Esophagus muscularis mucosa (tissue), 4 donors: ENCODE data around the gene ZFP36L1. TPM values are rescaled to one million over a fixed set of nuclear protein-coding genes. Genes with fewer than 3 reads are reported as not detected.

Experiments used
- DNase-seq: peaks from one replicate; pipeline ENCODE4 v3.0.0-alpha.2; 2017; ENCODE audit errors: extremely low spot score
- H3K27ac ChIP-seq, 4 donors: fragments of 200-600 bp; sonication (generic); replicated peaks in 1 of 4; 1 replicate in 3 of 4; 2 replicates in 1 of 4; pipeline ENCODE4 v1.5.1; 2016 to 2019; ENCODE audit warnings: mild to moderate bottlenecking in 1 of 4
- H3K27me3 ChIP-seq, 4 donors: fragments of 200-600 bp; sonication (generic); one replicate each; pipeline versions ENCODE4 v1.5.1 to v1.6.0; 2016 to 2019
- H3K36me3 ChIP-seq, 4 donors: fragments of 200-600 bp; sonication (generic); one replicate each; pipeline ENCODE4 v1.5.1; 2016 to 2019
- H3K4me1 ChIP-seq, 4 donors: fragments of 200-600 bp; sonication (generic); one replicate each; pipeline ENCODE4 v1.5.1; 2016 to 2019
- H3K4me3 ChIP-seq, 4 donors: fragments of 200-600 bp; sonication (generic); 1 replicate in 2 of 4; 2 replicates in 2 of 4; pipeline ENCODE4 v1.5.1; 2016 to 2019; ENCODE audit warnings: mild to moderate bottlenecking in 4 of 4, moderate library complexity in 1 of 4
- H3K9me3 ChIP-seq, 4 donors: fragments of 200-600 bp; sonication (generic); 1 replicate in 3 of 4; 2 replicates in 1 of 4; pipeline ENCODE4 v1.5.1; 2016 to 2019
- EP300 ChIP-seq: sonication (generic); formaldehyde crosslinking; IDR thresholded peaks from one replicate; pipeline ENCODE4 v1.6.1; 2017; ENCODE audit warnings: antibody characterized with exemption
- POLR2A ChIP-seq: fragments of 450-650 bp; IDR thresholded peaks from one replicate; pipeline ENCODE4 v1.6.1; 2017; ENCODE audit warnings: antibody characterized with exemption, moderate library complexity, mild to moderate bottlenecking, low read depth
- POLR2AphosphoS5 ChIP-seq, 2 donors: sonication (generic); formaldehyde crosslinking; IDR thresholded peaks; one replicate each; pipeline ENCODE4 v1.6.1; 2017; ENCODE audit warnings: antibody characterized with exemption in 2 of 2
- WGBS: methylation state at CpG from one replicate; pipeline ENCODE4 v1.1.5; 2018; 5-methylcytosine and 5-hydroxymethylcytosine counted together
- intact Hi-C: fragments of 100-400 bp; cut with DNase I; formaldehyde crosslinking; loops from one replicate; pipeline ENCODE4 v1.15.1; 2023
- total RNA-seq, 4 donors: library from RNA; depleted of rRNA; stranded (reverse); fragments of >200 nt; gene quantifications; one replicate each; pipeline versions ENCODE4 v1.1.0 to v1.2.1, GENCODE V29; 2016
- TF ChIP-seq, protein P1 (sequence below), 3 experiments: fragments of 200-600 bp in 2 of 3; fragments of 450-650 bp in 1 of 3; sonication (generic) in 2 of 3; IDR thresholded peaks; one replicate each; pipeline ENCODE4 v1.5.1; 2017 to 2019; ENCODE audit warnings: antibody characterized with exemption in 3 of 3, mild to moderate bottlenecking in 2 of 3, moderate library complexity in 1 of 3

ZFP36L1 gene
- total RNA-seq, 4 donors from 2014 or later, result 191 to 704 (median 444) TPM

- Histone ChIP-seq H3K27ac (no peak overlapping the region), H3K9me3 (peaks cover 0 to 5% (median 0%) of the 10 kb centered on the region in 4 donors), H3K4me3 (no peak overlapping the region), H3K27me3 (no peaks in the 10 kb centered on the region), H3K36me3 (no peaks in the 10 kb centered on the region), H3K4me1 (peaks cover 38 to 55% (median 43%) of the 10 kb centered on the region in 4 donors)
- intact Hi-C loops, result loop anchor here (5.0 kb wide), 1 partner anchor 88 kb away; no protein-coding TSS in a partner anchor
- no peak for DNase-seq
- TF ChIP-seq, protein P1, sequence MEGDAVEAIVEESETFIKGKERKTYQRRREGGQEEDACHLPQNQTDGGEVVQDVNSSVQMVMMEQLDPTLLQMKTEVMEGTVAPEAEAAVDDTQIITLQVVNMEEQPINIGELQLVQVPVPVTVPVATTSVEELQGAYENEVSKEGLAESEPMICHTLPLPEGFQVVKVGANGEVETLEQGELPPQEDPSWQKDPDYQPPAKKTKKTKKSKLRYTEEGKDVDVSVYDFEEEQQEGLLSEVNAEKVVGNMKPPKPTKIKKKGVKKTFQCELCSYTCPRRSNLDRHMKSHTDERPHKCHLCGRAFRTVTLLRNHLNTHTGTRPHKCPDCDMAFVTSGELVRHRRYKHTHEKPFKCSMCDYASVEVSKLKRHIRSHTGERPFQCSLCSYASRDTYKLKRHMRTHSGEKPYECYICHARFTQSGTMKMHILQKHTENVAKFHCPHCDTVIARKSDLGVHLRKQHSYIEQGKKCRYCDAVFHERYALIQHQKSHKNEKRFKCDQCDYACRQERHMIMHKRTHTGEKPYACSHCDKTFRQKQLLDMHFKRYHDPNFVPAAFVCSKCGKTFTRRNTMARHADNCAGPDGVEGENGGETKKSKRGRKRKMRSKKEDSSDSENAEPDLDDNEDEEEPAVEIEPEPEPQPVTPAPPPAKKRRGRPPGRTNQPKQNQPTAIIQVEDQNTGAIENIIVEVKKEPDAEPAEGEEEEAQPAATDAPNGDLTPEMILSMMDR (IDR thresholded peaks at IDR 0.05), result no peak
- TF ChIP-seq POLR2A (no peak), EP300 (no peak), POLR2AphosphoS5 (IDR thresholded peaks at IDR 0.05) (no peak)
- 87% methylated on average over 6 of the region's 6 CpGs for WGBS
Observed at GRCh38 chr14:68775614-68776126, 17.2 kb downstream of the ZFP36L1 start.

GRCh38 chr14:68774771-68775613, 17.9 kb downstream of the ZFP36L1 start:
- H3K4me3 ChIP-seq, result no peak overlapping the region
- H3K27me3 ChIP-seq, result no peaks in the 10 kb centered on the region
- no peaks in the 10 kb centered on the region for H3K36me3 ChIP-seq
- peaks cover 32 to 49% (median 38%) of the 10 kb centered on the region in 4 donors for H3K4me1 ChIP-seq
- no peak overlapping the region for H3K27ac ChIP-seq
- peaks cover 0 to 5% (median 0%) of the 10 kb centered on the region in 4 donors for H3K9me3 ChIP-seq
- TF ChIP-seq POLR2AphosphoS5 (IDR thresholded peaks at IDR 0.05) (no peak), EP300 (no peak), POLR2A (no peak)
- TF ChIP-seq, protein P1 (IDR thresholded peaks at IDR 0.05), result no peak
- intact Hi-C loops, result loop anchor here (5.0 kb wide), 1 partner anchor 88 kb away; no protein-coding TSS in a partner anchor
- no peak for DNase-seq
- WGBS, result 85% methylated on average over 4 of the region's 4 CpGs

DNA sequence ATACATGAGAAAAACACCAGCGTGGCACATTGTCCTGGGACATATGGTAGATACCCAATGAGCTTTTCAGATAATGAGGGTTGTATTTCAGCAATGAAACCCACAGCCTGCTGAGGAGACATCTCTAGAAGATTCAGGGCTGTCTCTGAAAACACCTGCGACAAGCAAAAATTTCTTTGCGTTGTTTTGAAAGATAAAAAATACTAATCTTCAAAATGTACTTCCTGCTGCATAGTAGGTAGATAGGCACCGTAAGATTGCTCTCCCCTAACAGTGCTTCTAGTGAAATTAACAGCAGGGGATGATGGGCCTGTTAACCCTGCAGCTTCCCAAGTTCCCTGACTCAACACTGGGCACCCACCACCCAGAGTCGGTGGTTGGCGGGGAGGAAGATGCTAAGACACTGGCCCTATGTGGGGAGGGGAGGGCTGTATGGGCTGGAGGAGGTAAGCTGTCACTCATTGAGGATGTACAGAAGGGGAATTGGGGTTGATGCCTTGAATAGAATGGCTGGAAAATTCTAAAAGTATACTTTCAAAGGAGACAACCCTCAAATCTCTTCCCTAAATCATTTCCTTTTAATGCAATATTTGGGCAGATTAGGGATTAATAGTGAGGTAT, 20.0 kb downstream of the ZFP36L1 start:
- intact Hi-C loops, result no loop called here
- peaks cover 0 to 5% (median 0%) of the 10 kb centered on the region in 4 donors for H3K9me3 ChIP-seq
- H3K4me3 ChIP-seq, result no peak overlapping the region
- H3K27me3 ChIP-seq, result no peaks in the 10 kb centered on the region
- peak overlapping the region in 1 of 4 donors; percentile 40 for H3K27ac ChIP-seq
- H3K4me1 ChIP-seq, result peaks cover 10 to 27% (median 18%) of the 10 kb centered on the region in 4 donors
- TF ChIP-seq EP300 (no peak), POLR2A (no peak), POLR2AphosphoS5 (IDR thresholded peaks at IDR 0.05) (no peak)
- TF ChIP-seq, protein P1 (IDR thresholded peaks at IDR 0.05), result no peak
- no peaks in the 10 kb centered on the region for H3K36me3 ChIP-seq
- WGBS, result 99% methylated on average over 6 of the region's 6 CpGs
- DNase-seq, result no peak

GRCh38 chr14:68771631-68772030, 21.2 kb downstream of the ZFP36L1 start:
- Histone ChIP-seq H3K9me3 (peaks cover 0 to 5% (median 0%) of the 10 kb centered on the region in 4 donors), H3K27me3 (no peaks in the 10 kb centered on the region), H3K4me1 (peaks cover 6 to 25% (median 18%) of the 10 kb centered on the region in 4 donors), H3K4me3 (no peak overlapping the region), H3K27ac (peak overlapping the region in 3 of 4 donors; percentile 27 to 40 (median 28)), H3K36me3 (no peaks in the 10 kb centered on the region)
- intact Hi-C loops, result no loop called here
- 85% methylated on average over 9 of the region's 10 CpGs for WGBS
- no peak for DNase-seq
- TF ChIP-seq POLR2AphosphoS5 (IDR thresholded peaks at IDR 0.05), result peak; percentile 28 to 61
- TF ChIP-seq, protein P1 (IDR thresholded peaks at IDR 0.05), result no peak
